Measurements from ENCODE around the gene KCNG4. TPM values are rescaled to one million over a fixed set of nuclear protein-coding genes. Genes with fewer than 3 reads are reported as not detected.

The KCNG4 gene
- total RNA-seq, 2 experiments from 2014 or later, result not detected

DNA sequence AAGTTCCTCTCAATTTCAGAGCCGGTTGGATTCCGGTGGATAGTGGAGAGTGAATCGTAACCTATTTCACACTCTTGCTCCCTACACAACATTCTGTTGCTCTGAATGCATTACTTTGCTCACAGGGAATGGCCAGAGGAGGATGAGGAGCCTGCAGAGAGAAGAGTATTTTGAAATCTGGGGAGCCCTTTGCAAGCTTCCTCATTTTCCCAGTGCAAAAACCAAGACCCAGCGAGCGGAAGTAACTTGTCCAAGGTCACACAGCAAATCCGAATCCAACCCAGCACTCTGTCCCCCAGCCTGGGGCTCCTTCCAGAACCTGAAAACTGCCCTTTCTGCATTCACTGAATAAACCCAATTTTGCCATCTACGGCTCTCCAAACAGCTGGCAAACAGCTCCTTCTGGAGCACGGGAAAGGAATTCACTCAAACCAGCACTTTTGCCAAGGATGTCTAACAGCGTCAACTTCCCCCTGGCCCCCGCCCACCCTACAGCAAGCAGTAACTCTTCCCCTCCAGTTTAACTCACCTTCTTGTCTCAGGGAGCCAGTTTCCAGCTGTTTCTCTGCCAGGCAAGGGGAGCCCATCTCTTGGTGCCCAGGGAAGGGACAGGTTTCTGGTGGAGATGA is 557 bp downstream of the KCNG4 start:
- intact Hi-C loops (cut with DNase I, micrococcal nuclease), result no loop called here
- Mint-ChIP-seq H3K4me3 (no peak overlapping the region), H3K9me3 (no peaks in the 10 kb centered on the region), H3K36me3 (ENCODE audit: low read depth) (no peaks in the 10 kb centered on the region), H3K27me3 (peaks cover 55% of the 10 kb centered on the region), H3K27ac (no peak overlapping the region), H3K4me1 (ENCODE audit: low read depth) (no peaks in the 10 kb centered on the region)
- Histone ChIP-seq H3K36me3 (ENCODE audit: insufficient read depth, low read length) (no peaks in the 10 kb centered on the region), H3K27me3 (ENCODE audit: control insufficient read depth in 1 of 2, insufficient read depth in 2 of 2, low read length in 2 of 2) (peaks cover 0 to 7% of the 10 kb centered on the region in 2 experiments), H3K4me3 (ENCODE audit: low read length) (no peak overlapping the region), H3K27ac (ENCODE audit: low read depth in 1 of 2, low read length in 2 of 2) (no peak overlapping the region), H3K9me3 (ENCODE audit: control insufficient read depth in 1 of 2, insufficient read depth in 1 of 2, low read length in 2 of 2) (no peaks in the 10 kb centered on the region), H3K4me1 (ENCODE audit: insufficient read depth, low read length) (no peaks in the 10 kb centered on the region)
- TF ChIP-seq, protein P1, sequence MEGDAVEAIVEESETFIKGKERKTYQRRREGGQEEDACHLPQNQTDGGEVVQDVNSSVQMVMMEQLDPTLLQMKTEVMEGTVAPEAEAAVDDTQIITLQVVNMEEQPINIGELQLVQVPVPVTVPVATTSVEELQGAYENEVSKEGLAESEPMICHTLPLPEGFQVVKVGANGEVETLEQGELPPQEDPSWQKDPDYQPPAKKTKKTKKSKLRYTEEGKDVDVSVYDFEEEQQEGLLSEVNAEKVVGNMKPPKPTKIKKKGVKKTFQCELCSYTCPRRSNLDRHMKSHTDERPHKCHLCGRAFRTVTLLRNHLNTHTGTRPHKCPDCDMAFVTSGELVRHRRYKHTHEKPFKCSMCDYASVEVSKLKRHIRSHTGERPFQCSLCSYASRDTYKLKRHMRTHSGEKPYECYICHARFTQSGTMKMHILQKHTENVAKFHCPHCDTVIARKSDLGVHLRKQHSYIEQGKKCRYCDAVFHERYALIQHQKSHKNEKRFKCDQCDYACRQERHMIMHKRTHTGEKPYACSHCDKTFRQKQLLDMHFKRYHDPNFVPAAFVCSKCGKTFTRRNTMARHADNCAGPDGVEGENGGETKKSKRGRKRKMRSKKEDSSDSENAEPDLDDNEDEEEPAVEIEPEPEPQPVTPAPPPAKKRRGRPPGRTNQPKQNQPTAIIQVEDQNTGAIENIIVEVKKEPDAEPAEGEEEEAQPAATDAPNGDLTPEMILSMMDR (IDR thresholded peaks at IDR 0.05), result no peak
- ATAC-seq (ENCODE audit: poor library complexity), result no peak
- POLR2A ChIA-PET, result no interaction called here
- CTCF ChIA-PET, result no interaction called here
- peak in 1 of 14 experiments; percentile 6 for DNase-seq

DNA sequence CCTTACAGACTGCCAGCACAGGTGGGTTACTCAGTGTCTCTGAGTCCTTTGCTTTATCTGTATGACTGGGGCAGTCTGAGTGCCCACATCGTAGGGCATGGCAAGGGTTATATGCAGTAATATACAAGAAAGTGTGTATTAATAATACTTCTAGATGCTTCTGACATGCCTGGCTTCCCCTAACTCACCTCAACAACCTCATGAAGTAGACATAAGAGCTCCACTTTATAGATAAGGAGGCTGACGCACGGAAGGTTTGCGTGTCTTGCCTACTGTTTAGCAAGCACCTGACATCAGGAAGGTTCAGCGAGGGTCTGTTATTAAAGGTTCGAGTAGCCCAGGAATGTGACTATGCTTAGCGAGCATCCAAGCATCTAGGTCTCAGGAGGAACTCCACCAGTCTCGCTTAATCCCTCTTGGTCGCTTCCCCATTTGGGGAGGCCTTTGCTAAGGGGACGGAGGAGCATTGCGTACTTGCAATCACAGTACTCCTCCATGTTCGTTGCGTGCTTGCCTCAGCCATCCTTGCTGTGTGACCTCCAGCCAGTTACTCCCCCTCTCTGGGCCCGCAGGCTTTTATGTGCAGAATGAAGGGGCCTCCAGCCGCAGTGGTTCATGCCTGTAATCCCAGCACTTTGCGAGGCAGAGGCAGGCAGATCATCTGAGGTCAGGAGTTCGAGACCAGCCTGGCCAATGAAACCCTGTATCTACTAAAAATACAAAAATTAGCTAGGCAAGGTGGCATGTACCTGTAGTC is 1.6 kb downstream of the KCNG4 start:
- H3K36me3 ChIP-seq (ENCODE audit: insufficient read depth, low read length), result no peaks in the 10 kb centered on the region

GRCh38 chr16:84236671-84237070 is 3.1 kb downstream of the KCNG4 start:
- no peak for DNase-seq
- no peak for ATAC-seq (ENCODE audit: poor library complexity)
- no peak overlapping the region for H3K4me3 Mint-ChIP-seq
- TF ChIP-seq, protein P1 (IDR thresholded peaks at IDR 0.05), result no peak
- H3K4me1 Mint-ChIP-seq (ENCODE audit: low read depth), result no peaks in the 10 kb centered on the region
- H3K36me3 ChIP-seq (ENCODE audit: insufficient read depth, low read length), result no peaks in the 10 kb centered on the region
- H3K27ac ChIP-seq (ENCODE audit: low read depth in 1 of 2, low read length in 2 of 2), result no peak overlapping the region
- peaks cover 38% of the 10 kb centered on the region for H3K27me3 Mint-ChIP-seq
- H3K27me3 ChIP-seq (ENCODE audit: control insufficient read depth in 1 of 2, insufficient read depth in 2 of 2, low read length in 2 of 2), result peaks cover 3 to 7% of the 10 kb centered on the region in 2 experiments
- no peaks in the 10 kb centered on the region for H3K4me1 ChIP-seq (ENCODE audit: insufficient read depth, low read length)
- POLR2A ChIA-PET, result no interaction called here
- H3K9me3 Mint-ChIP-seq, result no peaks in the 10 kb centered on the region
- intact Hi-C loops (cut with DNase I, micrococcal nuclease), result no loop called here
- H3K27ac Mint-ChIP-seq, result no peak overlapping the region
- CTCF ChIA-PET, result no interaction called here
- no peaks in the 10 kb centered on the region for H3K36me3 Mint-ChIP-seq (ENCODE audit: low read depth)
- H3K9me3 ChIP-seq (ENCODE audit: control insufficient read depth in 1 of 2, insufficient read depth in 1 of 2, low read length in 2 of 2), result no peaks in the 10 kb centered on the region
- no peak overlapping the region for H3K4me3 ChIP-seq (ENCODE audit: low read length)

More for the DNA sequence above, 1.6 kb downstream of the KCNG4 start:
- TF ChIP-seq, protein P1 (IDR thresholded peaks at IDR 0.05), result no peak
- Histone ChIP-seq H3K4me3 (ENCODE audit: low read length) (no peak overlapping the region), H3K27ac (ENCODE audit: low read depth in 1 of 2, low read length in 2 of 2) (no peak overlapping the region), H3K27me3 (ENCODE audit: control insufficient read depth in 1 of 2, insufficient read depth in 2 of 2, low read length in 2 of 2) (peaks cover 3 to 7% of the 10 kb centered on the region in 2 experiments), H3K9me3 (ENCODE audit: control insufficient read depth in 1 of 2, insufficient read depth in 1 of 2, low read length in 2 of 2) (no peaks in the 10 kb centered on the region), H3K4me1 (ENCODE audit: insufficient read depth, low read length) (no peaks in the 10 kb centered on the region)
- POLR2A ChIA-PET, result no interaction called here
- Mint-ChIP-seq H3K4me3 (no peak overlapping the region), H3K36me3 (ENCODE audit: low read depth) (no peaks in the 10 kb centered on the region), H3K27ac (no peak overlapping the region), H3K4me1 (ENCODE audit: low read depth) (no peaks in the 10 kb centered on the region), H3K27me3 (peaks cover 46% of the 10 kb centered on the region), H3K9me3 (no peaks in the 10 kb centered on the region)
- ATAC-seq (ENCODE audit: poor library complexity), result no peak
- CTCF ChIA-PET, result no interaction called here
- intact Hi-C loops (cut with DNase I, micrococcal nuclease), result no loop called here
- DNase-seq, result no peak
